Calu3 (cell line): ENCODE results near the gene RANBP9. TPM values are rescaled to one million over a fixed set of nuclear protein-coding genes. Genes with fewer than 3 reads are reported as not detected.

Experiments used
- BruUV-seq: library from RNA; stranded (reverse); fragments of 400-500 nt; replicated peaks from 2 replicates; lab custom pipeline; 2021; lab: Mats Ljungman, UMichigan
- CTCF ChIA-PET: fragments of 300-600 bp; sonication (Branson Sonifier 250); formaldehyde crosslinking; loops from one replicate; lab custom pipeline; 2022; ENCODE audit warnings: antibody characterized with exemption; lab: Charles Lee
- DNase-seq: peaks from one replicate; pipeline ENCODE4 v3.0.0; 2022
- H3K27ac Mint-ChIP-seq: one replicate; pipeline ENCODE4 v1.8.0; 2022; ENCODE audit warnings: mixed read lengths; ENCODE audit not compliant: unreplicated experiment
- H3K27me3 Mint-ChIP-seq: one replicate; pipeline ENCODE4 v1.8.0; 2022; ENCODE audit warnings: mixed read lengths; ENCODE audit not compliant: unreplicated experiment
- H3K36me3 Mint-ChIP-seq: one replicate; pipeline ENCODE4 v1.8.0; 2022; ENCODE audit warnings: mild to moderate bottlenecking, moderate library complexity, mixed read lengths; ENCODE audit not compliant: insufficient read depth, unreplicated experiment
- H3K4me1 Mint-ChIP-seq: one replicate; pipeline ENCODE4 v1.8.0; 2022; ENCODE audit warnings: mild to moderate bottlenecking, low read depth, mixed read lengths; ENCODE audit not compliant: unreplicated experiment
- H3K4me3 Mint-ChIP-seq: one replicate; pipeline ENCODE4 v1.8.0; 2022; ENCODE audit warnings: mild to moderate bottlenecking, low read depth, moderate library complexity, mixed read lengths; ENCODE audit not compliant: unreplicated experiment
- H3K9me3 Mint-ChIP-seq: one replicate; pipeline ENCODE4 v1.8.0; 2022; ENCODE audit warnings: low read depth, mixed read lengths; ENCODE audit not compliant: unreplicated experiment
- CTCF ChIP-seq: fragments of 200-600 bp; IDR thresholded peaks from one replicate; pipeline ENCODE4 v1.8.0; 2022; ENCODE audit warnings: antibody characterized with exemption; ENCODE audit not compliant: unreplicated experiment
- intact Hi-C: fragments of 100-400 bp; cut with micrococcal nuclease; formaldehyde crosslinking; loops from one replicate; pipeline ENCODE4 v1.10.0; 2022; ENCODE audit not compliant: unreplicated experiment
- total RNA-seq: library from RNA; stranded (reverse); gene quantifications from 2 replicates; pipeline ENCODE4 v1.2.3, GENCODE V29; 2022

Gene RANBP9
- total RNA-seq, 1 experiment from 2014 or later: 20.4 TPM

- Mint-ChIP-seq H3K36me3 (peaks cover 18% of the 10 kb centered on the region), H3K27me3 (no peaks in the 10 kb centered on the region), H3K4me3 (peak overlapping the region; percentile 97), H3K4me1 (no peaks in the 10 kb centered on the region), H3K9me3 (no peaks in the 10 kb centered on the region), H3K27ac (peak overlapping the region; percentile 80)
- TSS peak; percentile 77 for BruUV-seq
- CTCF ChIA-PET: interaction anchor here (1.6 kb wide), 1 partner anchor 36 kb away, joined by 6 read pairs; no protein-coding TSS in a partner anchor
- intact Hi-C loops: loop anchor here (2.0 to 5.0 kb wide), 2 partner anchors 87 to 176 kb away; partner anchors contain the start of gene GFOD1
- no peak for TF ChIP-seq CTCF
- peak; percentile 8 for DNase-seq
Observed at GRCh38 chr6:13573669-13574110, 137.9 kb downstream of the RANBP9 start.

- H3K27ac Mint-ChIP-seq: peak overlapping the region; percentile 80
- H3K36me3 Mint-ChIP-seq: peaks cover 18% of the 10 kb centered on the region
- no peak for TF ChIP-seq CTCF
- no peaks in the 10 kb centered on the region for H3K9me3 Mint-ChIP-seq
- peak overlapping the region; percentile 97 for H3K4me3 Mint-ChIP-seq
- intact Hi-C loops: loop anchor here (5.0 kb wide), 1 partner anchor 176 kb away; no protein-coding TSS in a partner anchor
- BruUV-seq: no TSS peak
- DNase-seq: no peak
- CTCF ChIA-PET: interaction anchor here (1.6 kb wide), 1 partner anchor 35 kb away, joined by 6 read pairs; no protein-coding TSS in a partner anchor
- no peaks in the 10 kb centered on the region for H3K4me1 Mint-ChIP-seq
- no peaks in the 10 kb centered on the region for H3K27me3 Mint-ChIP-seq
Observed at GRCh38 chr6:13572951-13573654, 138.5 kb downstream of the RANBP9 start.

DNA sequence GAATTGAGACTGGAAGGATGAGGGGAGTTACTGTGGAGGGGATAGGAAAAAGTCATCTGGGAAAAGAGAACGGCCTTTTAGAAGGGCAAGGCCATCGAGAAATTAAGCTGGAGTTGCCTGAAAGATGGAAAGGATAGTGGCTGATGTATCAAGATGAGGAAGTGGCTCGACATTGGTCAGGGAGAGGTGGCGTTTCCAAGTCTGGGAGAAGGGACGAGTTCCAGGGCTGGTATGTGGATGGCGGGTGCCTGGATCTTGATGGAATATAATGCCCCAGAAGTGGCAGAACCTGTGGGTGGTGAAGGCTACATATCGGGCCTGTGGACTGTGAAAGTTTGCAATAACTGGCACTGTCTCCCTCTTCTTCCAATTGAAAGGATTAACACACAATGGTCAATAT, 139.4 kb downstream of the RANBP9 start:
- Mint-ChIP-seq H3K9me3 (no peaks in the 10 kb centered on the region), H3K36me3 (peaks cover 18% of the 10 kb centered on the region), H3K27ac (no peak overlapping the region), H3K4me1 (no peaks in the 10 kb centered on the region), H3K4me3 (peak overlapping the region; percentile 22), H3K27me3 (no peaks in the 10 kb centered on the region)
- BruUV-seq: no TSS peak
- no peak for DNase-seq
- TF ChIP-seq CTCF: no peak
- CTCF ChIA-PET: no interaction called here
- intact Hi-C loops: loop anchor here (5.0 kb wide), 1 partner anchor 175 kb away; no protein-coding TSS in a partner anchor

Other genes with a start within 250 kb of the RANBP9 start
- gene GFOD1, start 224.2 kb downstream of the RANBP9 start, total RNA-seq: 8.7 and 9.5 TPM in 2 replicates
- 13.5 and 15.1 TPM in 2 replicates for gene SIRT5, start 137.2 kb downstream of the RANBP9 start, total RNA-seq
- gene NOL7, start 96.5 kb downstream of the RANBP9 start, total RNA-seq: 44.5 and 44.7 TPM in 2 replicates
- 16.3 and 16.4 TPM in 2 replicates for gene MCUR1, start 102.7 kb upstream of the RANBP9 start, total RNA-seq
- 1.1 and 1.6 TPM in 2 replicates for gene RNF182, start 213.1 kb upstream of the RANBP9 start, total RNA-seq